ENCODE results near the gene NEK9. TPM values are rescaled to one million over a fixed set of nuclear protein-coding genes. Genes with fewer than 3 reads are reported as not detected.

Gene NEK9
- total RNA-seq = 63.3 to 109 TPM (median 65.4 TPM) in 3 replicates
- long read RNA-seq, full-length matches to known transcripts = 7 of 22 reads
- long read RNA-seq, partial matches to known transcripts = 5 of 22 reads
- long read RNA-seq, other reads (novel, unspliced or antisense) = 10 of 22 reads

GRCh38 chr14:75126679-75127473, at the start of gene NEK9:
TSS of gene NEK9 (minus strand) at chr14:75127048. CDS start at chr14:75126921, 127 bp downstream.
- Mint-ChIP-seq H3K27me3 (ENCODE audit: low read depth) (no peaks in the 10 kb centered on the region), H3K27ac (ENCODE audit: unreplicated experiment) (peak within 1 kb of the TSS; percentile 97), H3K4me3 (ENCODE audit: unreplicated experiment) (peak within 1 kb of the TSS; percentile 87), H3K4me1 (ENCODE audit: low read depth) (peaks cover 39% of the 10 kb centered on the region), H3K9me3 (ENCODE audit: low read depth) (no peaks in the 10 kb centered on the region), H3K36me3 (ENCODE audit: low read depth) (peaks cover 3% of the 10 kb centered on the region)
- TF ChIP-seq CTCF (IDR thresholded peaks at IDR 0.05) = peak; percentile 38
- peak; percentile 94 for DNase-seq (ENCODE audit: low spot score)

DNA sequence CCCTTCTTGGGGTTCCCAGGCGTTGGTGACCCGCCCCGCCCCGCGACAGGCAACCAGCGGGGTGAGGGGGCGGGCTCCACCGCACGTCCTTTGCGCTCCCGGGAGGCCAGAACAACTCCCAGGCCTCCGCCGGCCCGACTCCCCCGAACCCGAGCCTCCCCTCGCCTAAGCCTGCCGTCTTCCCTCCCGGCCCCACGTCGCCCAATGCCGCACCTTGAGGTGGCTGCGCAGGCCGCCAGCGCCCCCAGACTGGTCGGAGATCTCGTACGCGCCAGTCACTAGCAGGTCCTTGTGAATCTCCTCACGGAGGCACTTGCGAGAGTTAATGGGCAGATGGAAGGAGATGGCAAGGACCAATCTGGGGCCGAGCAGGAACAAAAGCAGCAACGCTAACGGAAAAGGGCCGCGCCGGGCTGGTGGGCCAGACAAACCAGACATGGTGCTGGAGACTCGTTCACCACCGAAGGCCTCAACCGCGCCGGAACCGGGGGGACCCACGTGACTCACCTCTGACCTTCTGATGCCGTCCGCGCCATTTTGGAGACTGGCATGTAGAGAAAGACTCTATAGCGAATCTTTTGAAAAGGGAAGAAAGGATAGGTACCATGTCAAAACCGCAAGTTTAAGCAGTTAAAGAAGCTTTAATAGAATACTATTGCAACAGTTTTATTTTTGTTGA, 49.4 kb upstream of the NEK9 start, which contains the start of gene TMED10:
Gene TMED10, minus strand, starts transcription at position 471 of the 679 bp plus-strand sequence. Its CDS starts 33 bp downstream, at position 438.
- peak within 1 kb of the TSS; percentile 99 for H3K27ac Mint-ChIP-seq (ENCODE audit: unreplicated experiment)
- peak within 1 kb of the TSS; percentile 85 for H3K4me3 Mint-ChIP-seq (ENCODE audit: unreplicated experiment)
- no peaks in the 10 kb centered on the region for H3K27me3 Mint-ChIP-seq (ENCODE audit: low read depth)
- H3K36me3 Mint-ChIP-seq (ENCODE audit: low read depth) = no peaks in the 10 kb centered on the region
- TF ChIP-seq CTCF (IDR thresholded peaks at IDR 0.05) = peak; percentile 53
- no peaks in the 10 kb centered on the region for H3K9me3 Mint-ChIP-seq (ENCODE audit: low read depth)
- peaks cover 30% of the 10 kb centered on the region for H3K4me1 Mint-ChIP-seq (ENCODE audit: low read depth)
- peak; percentile 96 for DNase-seq (ENCODE audit: low spot score)

GRCh38 chr14:75175677-75176141, 48.9 kb upstream of the NEK9 start:
- no peak for TF ChIP-seq CTCF (IDR thresholded peaks at IDR 0.05)
- Mint-ChIP-seq H3K36me3 (ENCODE audit: low read depth) (no peaks in the 10 kb centered on the region), H3K27ac (ENCODE audit: unreplicated experiment) (peak overlapping the region; percentile 99), H3K9me3 (ENCODE audit: low read depth) (no peaks in the 10 kb centered on the region), H3K4me1 (ENCODE audit: low read depth) (peaks cover 35% of the 10 kb centered on the region), H3K27me3 (ENCODE audit: low read depth) (no peaks in the 10 kb centered on the region), H3K4me3 (ENCODE audit: unreplicated experiment) (peak overlapping the region; percentile 85)
- DNase-seq (ENCODE audit: low spot score) = no peak

GRCh38 chr14:75174066-75174465, 47.2 kb upstream of the NEK9 start:
- Mint-ChIP-seq H3K9me3 (ENCODE audit: low read depth) (no peaks in the 10 kb centered on the region), H3K27ac (ENCODE audit: unreplicated experiment) (peak overlapping the region; percentile 47), H3K4me3 (ENCODE audit: unreplicated experiment) (peak overlapping the region; percentile 85), H3K36me3 (ENCODE audit: low read depth) (no peaks in the 10 kb centered on the region), H3K4me1 (ENCODE audit: low read depth) (peaks cover 43% of the 10 kb centered on the region), H3K27me3 (ENCODE audit: low read depth) (no peaks in the 10 kb centered on the region)
- TF ChIP-seq CTCF (IDR thresholded peaks at IDR 0.05) = no peak
- DNase-seq (ENCODE audit: low spot score) = no peak

DNA sequence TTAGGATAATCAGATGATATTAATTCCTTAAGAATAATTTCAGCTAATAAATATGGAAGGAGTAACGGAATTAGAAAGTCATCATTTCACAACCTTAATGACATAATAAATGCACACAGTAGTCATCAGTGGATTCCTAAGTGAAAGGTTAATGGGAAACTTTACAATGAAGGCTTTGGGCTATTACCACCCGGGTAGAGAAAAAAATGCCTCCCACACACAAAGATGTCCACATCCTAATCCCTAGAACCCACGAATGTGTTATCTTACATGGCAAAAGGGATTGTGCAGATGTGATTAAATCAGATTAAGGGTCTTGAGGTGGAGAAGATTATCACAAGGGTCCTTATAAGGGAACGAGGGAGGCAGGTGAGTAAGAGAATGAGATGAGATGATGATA, 43.9 kb upstream of the NEK9 start:
- DNase-seq (ENCODE audit: low spot score) = no peak
- Mint-ChIP-seq H3K9me3 (ENCODE audit: low read depth) (no peaks in the 10 kb centered on the region), H3K27me3 (ENCODE audit: low read depth) (no peaks in the 10 kb centered on the region), H3K27ac (ENCODE audit: unreplicated experiment) (peak overlapping the region; percentile 27), H3K4me1 (ENCODE audit: low read depth) (peaks cover 63% of the 10 kb centered on the region), H3K36me3 (ENCODE audit: low read depth) (no peaks in the 10 kb centered on the region), H3K4me3 (ENCODE audit: unreplicated experiment) (no peak overlapping the region)
- no peak for TF ChIP-seq CTCF (IDR thresholded peaks at IDR 0.05)

All from chondrocyte (in vitro differentiated cells).